GM12874 (cell line): ENCODE results near the gene CCDC40.

ENCODE experiments used
- TF ChIP-seq, protein P1 (sequence below): IDR thresholded peaks from 2 replicates; pipeline ENCODE4 v1.5.1; 2011; ENCODE audit warnings: low read depth, mild to moderate bottlenecking, control low read depth, low read length, moderate library complexity; ENCODE audit not compliant: insufficient read depth

The CCDC40 gene

DNA sequence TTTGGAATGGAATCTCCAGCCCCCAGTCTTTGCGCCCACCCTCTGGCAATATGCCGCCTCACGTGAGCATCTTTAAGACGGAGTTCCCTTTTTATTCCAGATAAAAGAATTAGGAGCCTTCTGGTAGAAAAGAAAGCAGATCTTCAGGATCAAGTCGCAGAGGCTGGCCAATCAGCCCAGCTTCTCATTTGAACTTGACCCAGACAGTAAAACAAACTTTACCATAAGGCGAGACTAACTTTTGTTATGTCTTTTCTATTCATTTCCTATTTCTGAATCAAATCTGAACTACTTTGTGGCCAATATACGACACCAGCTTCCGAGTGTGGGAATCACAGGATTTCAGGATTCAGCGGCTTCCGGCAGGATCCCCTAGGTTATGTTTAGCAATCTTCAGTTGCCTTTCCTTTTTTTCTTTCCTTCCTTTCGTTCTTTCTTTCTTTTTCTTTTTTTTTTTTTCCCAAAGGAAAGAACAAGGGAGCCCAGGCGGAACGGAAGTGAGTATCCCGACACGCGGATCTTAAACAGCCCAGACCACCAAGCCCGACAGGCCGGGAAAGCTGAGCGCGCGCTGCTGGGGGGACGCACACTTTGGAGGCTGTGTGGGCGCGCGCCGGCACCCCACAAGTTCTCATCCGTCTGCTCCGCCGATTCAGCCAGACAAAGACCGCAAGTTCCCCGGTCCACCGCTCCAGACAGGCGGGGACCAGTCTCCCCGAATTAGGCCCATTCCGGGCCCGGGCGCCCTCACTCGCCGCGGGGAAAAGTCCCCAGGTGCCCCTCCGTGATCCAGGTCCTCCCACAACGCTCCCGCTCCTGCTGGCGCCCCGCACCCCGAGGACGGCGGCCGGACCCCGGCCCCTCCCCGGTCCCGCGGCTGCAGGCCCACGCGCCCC is 1.4 kb upstream of the CCDC40 start:
- TF ChIP-seq, protein P1, sequence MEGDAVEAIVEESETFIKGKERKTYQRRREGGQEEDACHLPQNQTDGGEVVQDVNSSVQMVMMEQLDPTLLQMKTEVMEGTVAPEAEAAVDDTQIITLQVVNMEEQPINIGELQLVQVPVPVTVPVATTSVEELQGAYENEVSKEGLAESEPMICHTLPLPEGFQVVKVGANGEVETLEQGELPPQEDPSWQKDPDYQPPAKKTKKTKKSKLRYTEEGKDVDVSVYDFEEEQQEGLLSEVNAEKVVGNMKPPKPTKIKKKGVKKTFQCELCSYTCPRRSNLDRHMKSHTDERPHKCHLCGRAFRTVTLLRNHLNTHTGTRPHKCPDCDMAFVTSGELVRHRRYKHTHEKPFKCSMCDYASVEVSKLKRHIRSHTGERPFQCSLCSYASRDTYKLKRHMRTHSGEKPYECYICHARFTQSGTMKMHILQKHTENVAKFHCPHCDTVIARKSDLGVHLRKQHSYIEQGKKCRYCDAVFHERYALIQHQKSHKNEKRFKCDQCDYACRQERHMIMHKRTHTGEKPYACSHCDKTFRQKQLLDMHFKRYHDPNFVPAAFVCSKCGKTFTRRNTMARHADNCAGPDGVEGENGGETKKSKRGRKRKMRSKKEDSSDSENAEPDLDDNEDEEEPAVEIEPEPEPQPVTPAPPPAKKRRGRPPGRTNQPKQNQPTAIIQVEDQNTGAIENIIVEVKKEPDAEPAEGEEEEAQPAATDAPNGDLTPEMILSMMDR, result no peak

DNA sequence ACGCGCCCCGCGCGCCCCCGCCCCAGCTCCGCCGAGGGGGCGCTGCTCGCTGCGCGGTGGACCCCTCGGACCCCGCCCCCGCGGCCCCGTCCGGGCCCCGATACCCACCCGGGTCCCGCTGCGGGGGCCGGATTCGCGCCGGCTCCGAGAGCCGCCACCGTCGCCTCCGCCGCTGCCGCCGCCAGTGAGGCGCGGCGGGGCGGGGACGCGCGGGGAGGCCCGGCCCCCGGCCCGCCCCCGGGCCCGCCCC is 830 bp upstream of the CCDC40 start, which contains the start of gene TBC1D16:
TSS of gene TBC1D16 (minus strand) at position 186 of the 250 bp plus-strand sequence. CDS start 22,325 bp downstream, outside the sequence.
- TF ChIP-seq, protein P1, result no peak

GRCh38 chr17:80036715-80037477 is 454 bp downstream of the CCDC40 start:
- TF ChIP-seq, protein P1, result no peak

DNA sequence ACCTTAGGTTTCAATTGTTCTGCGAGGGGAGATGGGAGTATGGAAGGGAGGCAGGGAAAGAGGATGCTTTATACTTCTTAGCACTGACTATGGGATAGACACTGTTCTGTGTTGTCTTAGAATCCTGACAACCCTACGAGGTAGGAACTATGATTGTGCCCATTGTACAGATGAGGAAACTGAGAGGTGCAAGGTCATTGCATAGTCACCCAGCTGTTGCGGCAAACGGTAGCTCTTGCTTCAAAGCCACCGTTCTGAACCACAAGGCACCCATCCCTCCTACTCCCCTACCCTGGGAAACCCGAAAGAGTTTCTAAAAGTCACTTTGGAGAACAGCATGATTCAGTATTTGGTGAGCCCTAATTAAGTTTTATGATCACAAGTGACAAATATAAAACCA is 7.5 kb downstream of the CCDC40 start:
- TF ChIP-seq, protein P1, result no peak

DNA sequence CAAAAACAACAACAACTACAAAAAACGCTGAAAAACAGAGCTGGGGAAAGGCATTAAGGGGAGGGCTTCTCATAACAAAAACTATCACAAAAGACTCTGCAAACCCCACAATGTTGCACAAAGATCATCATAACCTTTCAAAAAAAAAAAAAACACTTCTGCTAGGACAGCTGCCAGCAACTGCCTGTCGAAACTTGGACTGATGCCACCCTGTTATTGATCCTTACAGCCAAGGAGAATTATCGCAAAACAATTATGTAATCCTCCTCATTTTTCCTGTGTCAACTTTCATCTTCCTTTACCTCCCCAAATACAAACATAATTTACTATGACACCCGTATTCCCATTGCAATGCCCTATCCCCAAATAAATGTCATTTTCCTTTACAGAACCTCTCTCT is 9.3 kb downstream of the CCDC40 start:
- TF ChIP-seq, protein P1, result no peak

- TF ChIP-seq, protein P1, result no peak
These were observed 10.7 kb downstream of the CCDC40 start for GRCh38 chr17:80047176-80047575.

GRCh38 chr17:80049986-80050385 is 13.5 kb downstream of the CCDC40 start:
- TF ChIP-seq, protein P1, result no peak
